Tibial nerve (tissue), 4 donors: ENCODE data around the gene BAG2.

ENCODE experiments used
- CTCF ChIP-seq, 5 experiments: fragments of 200-600 bp in 3 of 5; fragments of 450-650 bp in 2 of 5; sonication (generic) in 3 of 5; IDR thresholded peaks; one replicate each; pipeline ENCODE4 v1.5.1; 2016 to 2019; ENCODE audit warnings: antibody characterized with exemption in 5 of 5, mild to moderate bottlenecking in 3 of 5, moderate library complexity in 2 of 5
- EP300 ChIP-seq, 2 donors: sonication (generic); formaldehyde crosslinking; IDR thresholded peaks; one replicate each; pipeline ENCODE4 v1.6.1; 2017; ENCODE audit warnings: antibody characterized with exemption in 2 of 2, mild to moderate bottlenecking in 1 of 2
- POLR2A ChIP-seq, 2 donors: fragments of 450-650 bp; IDR thresholded peaks; one replicate each; pipeline ENCODE4 v1.6.1; 2017; ENCODE audit warnings: antibody characterized with exemption in 2 of 2, mild to moderate bottlenecking in 2 of 2, moderate library complexity in 2 of 2

- no peak for TF ChIP-seq POLR2A (IDR thresholded peaks at IDR 0.05)
- no peak for TF ChIP-seq CTCF (IDR thresholded peaks at IDR 0.05)
- TF ChIP-seq EP300 (IDR thresholded peaks at IDR 0.05) = no peak
These were observed 41.4 kb upstream of the BAG2 start for GRCh38 chr6:57130661-57131177.
